NCI-H1048 (cell line): ENCODE measurements around the gene GYS1.
A peak's percentile ranks its signal among the peaks of the same experiment; 100 is the strongest.

Source experiments
- DNase-seq: peaks from one replicate; lab custom pipeline; 2025; lab: John Stamatoyannopoulos, UW

GYS1 gene

GRCh38 chr19:48988860-48989259 is 4.2 kb downstream of the GYS1 start:
- DNase-seq: no peak

- DNase-seq: no peak
Observed at GRCh38 chr19:48988286-48988685, 4.8 kb downstream of the GYS1 start.

DNA sequence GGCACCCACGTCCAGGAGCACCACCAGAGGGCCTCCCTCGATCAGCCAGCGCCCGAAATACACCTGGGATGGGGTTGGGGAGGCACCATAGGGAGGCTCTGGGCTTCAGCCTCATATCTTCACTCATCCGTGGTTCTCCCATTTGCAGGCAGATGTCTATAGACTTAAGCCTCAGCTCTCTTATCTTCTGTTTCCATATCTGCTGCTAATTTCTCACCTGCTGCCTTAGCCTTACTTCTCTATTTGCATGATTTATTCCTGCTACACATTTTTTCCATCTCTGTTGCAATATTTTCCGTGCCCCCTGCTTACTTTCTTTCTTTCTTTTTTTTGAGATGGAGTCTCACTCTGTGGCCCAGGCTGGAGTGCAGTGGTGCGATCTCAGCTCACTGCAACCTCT is 5.8 kb downstream of the GYS1 start:
- DNase-seq: no peak

GRCh38 chr19:48986211-48986610 is 6.9 kb downstream of the GYS1 start:
- DNase-seq: no peak

GRCh38 chr19:48985711-48986110 is 7.4 kb downstream of the GYS1 start:
- no peak for DNase-seq

DNA sequence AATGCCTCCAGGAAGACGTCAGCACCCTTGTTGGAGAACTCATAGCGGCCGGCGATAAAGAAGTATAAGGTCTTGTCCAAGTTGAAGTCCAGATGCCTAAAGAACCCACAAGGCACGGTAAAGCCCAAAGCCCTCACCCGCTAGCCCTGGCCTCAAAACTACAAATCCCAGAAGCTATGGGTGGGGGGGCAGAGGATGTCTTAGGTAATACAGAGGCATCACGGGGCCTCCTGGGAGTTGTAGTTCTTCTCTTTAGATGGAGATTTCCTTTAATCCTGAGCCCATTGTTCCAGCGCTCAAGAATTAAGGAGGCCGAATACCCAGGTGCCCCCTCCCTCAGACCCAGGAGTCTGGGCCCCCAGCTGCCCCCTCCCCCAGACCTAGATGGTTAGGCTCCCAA is 10.8 kb downstream of the GYS1 start:
- DNase-seq: no peak

DNA sequence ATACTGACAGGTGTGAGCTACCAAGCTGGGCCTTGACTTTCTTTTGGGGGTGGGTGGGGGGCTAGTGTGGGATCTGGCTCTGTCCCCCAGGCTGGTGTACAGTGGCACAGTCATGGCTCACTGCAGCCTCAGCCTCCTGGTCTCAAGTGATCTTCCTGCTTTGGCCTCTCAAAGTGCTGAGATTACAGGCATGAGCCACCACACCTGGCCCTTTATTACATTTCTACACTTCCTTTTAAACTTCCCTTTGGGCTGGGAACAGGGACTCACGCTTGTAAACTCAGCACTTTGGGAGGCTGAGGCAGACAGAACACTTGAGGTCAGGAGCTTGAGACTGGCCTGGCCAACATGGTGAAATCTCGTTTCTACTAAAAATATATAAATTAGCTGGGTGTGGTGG is 16.0 kb downstream of the GYS1 start:
- no peak for DNase-seq

- no peak for DNase-seq
Observed at GRCh38 chr19:48975947-48976847, 16.9 kb downstream of the GYS1 start.

DNA sequence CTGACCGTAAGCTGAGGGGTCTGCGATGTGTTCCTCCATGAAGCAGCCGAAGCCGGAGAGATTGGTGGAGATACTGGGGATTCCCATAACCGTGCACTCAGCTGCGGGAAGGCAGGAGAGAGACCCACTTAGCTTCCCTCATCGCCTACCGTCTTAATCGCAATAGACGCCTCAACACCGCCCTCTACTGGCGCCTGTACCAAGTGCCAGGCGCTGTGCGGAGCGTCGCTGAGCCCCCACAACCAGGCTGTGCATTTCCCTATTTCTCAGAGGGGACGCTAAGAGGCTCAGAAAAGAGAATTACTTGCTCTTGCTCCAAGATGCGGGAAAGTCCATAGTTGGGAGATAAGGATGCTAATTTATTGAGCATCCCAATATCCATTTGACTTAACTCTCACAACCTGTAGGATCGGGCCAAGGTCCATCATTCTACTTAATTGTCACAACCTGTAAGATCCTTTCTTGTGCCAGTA is 22.1 kb downstream of the GYS1 start:
- DNase-seq: peak; percentile 66

- no peak for DNase-seq
Observed at GRCh38 chr19:48970139-48970766, 22.9 kb downstream of the GYS1 start.

DNA sequence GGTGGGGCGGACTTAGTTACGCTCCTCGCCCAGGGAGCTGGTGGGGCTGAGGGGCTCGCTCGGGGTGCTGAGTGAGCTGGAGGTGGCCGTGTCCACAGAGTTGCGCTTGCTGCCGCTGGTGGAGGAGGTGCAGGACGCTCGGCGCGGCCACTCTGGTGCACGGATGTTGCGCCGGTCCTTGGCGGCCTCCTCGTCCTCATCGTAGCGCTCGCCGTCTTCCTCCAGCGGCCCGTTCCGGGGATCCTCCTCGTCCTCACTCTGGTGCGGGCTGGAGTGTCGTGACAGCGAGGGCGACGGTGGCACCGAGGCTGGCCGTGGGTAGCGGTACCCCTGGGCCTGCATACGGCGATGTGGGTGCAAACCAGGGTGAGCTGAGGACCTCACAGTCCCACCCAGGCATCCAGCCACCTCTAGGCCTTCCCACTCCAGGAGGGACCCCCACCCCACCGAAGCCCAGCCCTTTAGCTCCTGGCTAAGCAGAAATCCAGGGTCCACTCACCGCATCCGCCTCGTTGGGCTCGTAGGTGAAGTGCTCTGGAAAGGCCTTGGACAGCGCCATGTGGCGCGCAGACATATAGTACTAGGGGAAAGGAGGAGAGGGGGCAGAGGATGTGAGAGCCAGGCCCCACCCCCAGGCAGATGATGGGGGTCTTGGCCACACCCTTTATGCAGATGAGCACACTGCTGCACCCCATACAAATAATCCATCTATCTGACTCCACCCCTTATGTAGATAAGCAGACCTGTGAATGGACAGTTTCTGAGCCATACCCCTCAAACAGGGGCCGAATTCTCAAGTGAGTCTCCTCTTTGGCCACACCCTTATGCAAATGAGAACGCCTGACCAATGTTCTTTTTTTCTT is 23.6 kb downstream of the GYS1 start:
- peak; percentile 57 for DNase-seq

DNA sequence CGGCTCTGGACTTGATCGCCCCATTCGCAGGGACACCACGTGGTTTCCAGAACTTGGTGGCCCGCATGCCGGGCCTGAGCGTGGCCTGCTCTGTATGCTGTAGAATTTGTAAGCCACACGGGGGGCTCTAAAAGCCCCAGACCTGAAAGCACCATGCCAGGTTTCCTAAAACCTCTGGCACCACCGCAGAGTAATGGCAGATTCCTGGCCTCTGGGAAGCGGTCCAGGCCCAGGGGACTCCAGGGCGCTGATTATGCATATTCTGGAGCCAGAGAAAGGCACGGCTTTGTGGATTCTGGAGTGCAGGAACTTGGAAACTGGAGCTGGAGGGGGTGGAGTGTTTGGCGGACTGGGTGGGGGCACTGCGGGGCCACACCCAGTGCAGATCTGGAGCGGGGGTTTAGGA is 24.3 kb downstream of the GYS1 start:
- DNase-seq: no peak

GRCh38 chr19:48968179-48968661 is 24.9 kb downstream of the GYS1 start:
- DNase-seq: no peak

GRCh38 chr19:48967346-48968178 is 25.5 kb downstream of the GYS1 start:
- DNase-seq: no peak

GRCh38 chr19:48966541-48967345 is 26.4 kb downstream of the GYS1 start:
- no peak for DNase-seq

DNA sequence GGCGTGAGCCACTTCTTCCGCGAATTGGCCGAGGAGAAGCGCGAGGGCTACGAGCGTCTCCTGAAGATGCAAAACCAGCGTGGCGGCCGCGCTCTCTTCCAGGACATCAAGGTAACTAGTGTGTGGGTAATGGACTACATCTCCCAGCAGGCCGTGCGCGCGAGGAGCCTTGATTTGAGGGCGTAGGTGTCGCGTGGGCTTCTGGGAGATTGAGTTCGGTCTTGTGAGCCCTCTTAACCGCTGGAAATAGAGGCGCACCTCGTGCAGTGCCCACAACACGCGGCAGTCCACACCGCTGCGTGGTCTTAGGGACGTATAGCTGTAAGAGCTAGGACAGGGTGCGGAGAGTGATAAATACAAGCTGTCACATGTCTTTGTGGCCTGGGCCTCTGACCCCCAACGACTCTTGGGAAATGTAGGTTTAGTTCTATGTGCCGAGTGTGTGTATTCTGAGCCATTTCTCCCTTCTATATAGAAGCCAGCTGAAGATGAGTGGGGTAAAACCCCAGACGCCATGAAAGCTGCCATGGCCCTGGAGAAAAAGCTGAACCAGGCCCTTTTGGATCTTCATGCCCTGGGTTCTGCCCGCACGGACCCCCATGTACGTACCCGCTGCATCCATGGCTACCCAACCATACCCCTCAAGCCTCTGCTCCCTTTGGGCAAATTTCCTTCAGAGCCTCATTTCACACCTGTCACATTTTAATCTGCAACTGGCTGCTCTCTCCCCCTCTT is 27.1 kb downstream of the GYS1 start:
- peak; percentile 61 for DNase-seq

DNA sequence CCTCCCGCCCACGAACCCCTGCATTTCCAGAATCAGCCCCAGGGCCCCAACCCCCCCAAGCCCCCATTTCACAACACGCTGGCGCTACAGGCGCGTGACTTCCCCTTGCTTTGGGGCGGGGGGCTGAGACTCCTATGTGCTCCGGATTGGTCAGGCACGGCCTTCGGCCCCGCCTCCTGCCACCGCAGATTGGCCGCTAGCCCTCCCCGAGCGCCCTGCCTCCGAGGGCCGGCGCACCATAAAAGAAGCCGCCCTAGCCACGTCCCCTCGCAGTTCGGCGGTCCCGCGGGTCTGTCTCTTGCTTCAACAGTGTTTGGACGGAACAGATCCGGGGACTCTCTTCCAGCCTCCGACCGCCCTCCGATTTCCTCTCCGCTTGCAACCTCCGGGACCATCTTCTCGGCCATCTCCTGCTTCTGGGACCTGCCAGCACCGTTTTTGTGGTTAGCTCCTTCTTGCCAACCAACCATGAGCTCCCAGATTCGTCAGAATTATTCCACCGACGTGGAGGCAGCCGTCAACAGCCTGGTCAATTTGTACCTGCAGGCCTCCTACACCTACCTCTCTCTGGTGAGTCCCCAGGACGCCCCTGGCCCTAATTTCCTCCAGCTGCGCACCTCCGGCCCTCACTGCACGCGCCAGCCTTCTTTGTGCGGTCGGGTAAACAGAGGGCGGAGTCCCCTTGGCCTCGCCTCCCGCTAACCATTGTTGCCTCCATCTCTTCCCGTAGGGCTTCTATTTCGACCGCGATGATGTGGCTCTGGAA is 27.9 kb downstream of the GYS1 start, which contains the start of gene FTL:
Gene FTL, plus strand, starts transcription at position 270 of the 766 bp plus-strand sequence. Its CDS starts 199 bp downstream, at position 469.
- peak; percentile 82 for DNase-seq

DNA sequence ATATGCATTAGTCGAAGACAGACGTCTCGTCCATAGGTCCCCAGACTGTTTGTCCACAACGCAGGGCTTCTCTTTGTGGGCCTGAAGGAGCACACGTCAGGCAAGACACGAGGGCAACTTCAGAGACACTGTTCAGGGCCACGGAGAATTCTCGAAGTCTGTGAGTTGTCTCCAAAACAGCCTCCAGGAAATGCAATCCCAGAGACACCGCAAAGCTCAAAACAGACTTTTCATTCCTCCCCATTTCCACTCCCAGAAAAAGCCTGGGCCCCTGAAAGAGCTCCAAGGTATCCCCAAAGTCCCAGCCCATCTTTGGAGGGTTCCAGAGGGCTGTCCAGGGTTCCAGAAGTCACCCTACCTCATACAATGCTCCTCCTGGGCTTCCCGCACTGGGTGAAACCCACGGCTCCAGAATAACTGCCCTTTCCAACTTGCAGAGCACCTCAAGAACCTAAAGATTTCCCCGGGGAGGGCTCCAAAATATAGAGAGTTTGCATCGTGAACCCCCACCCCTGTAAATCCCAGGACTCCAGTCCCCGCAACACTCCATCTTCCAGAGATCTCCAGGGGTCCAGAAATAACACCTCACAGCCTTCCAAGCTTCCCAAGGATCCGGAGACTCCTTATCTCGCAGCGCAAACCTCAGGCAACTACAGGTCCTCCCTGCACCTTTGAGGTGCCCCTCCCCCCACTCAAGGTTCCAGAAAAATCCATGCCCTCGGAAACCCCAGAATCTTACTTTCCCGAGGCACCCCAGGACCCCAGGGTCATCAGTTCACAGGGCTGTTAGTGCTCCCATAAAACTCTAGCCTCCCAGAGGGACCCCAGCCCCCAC is 28.7 kb downstream of the GYS1 start:
- no peak for DNase-seq
